A673 (cell line): ENCODE results near the gene POLD4.

ENCODE experiments used
- EZH2 ChIP-seq: fragments of 200-600 bp; sonication (generic); IDR thresholded peaks from 2 replicates; pipeline ENCODE4 v1.6.1; 2017; ENCODE audit warnings: borderline replicate concordance, low read depth, mild to moderate bottlenecking, mixed read lengths, antibody characterized with exemption, low read length; ENCODE audit not compliant: poor library complexity, severe bottlenecking
- TF ChIP-seq, protein P1 (sequence below): fragments of 300-800, 200-600 bp; sonication (generic); conservative IDR thresholded peaks from 2 replicates; pipeline ENCODE4 v1.5.1; 2017; ENCODE audit warnings: low read depth, mild to moderate bottlenecking, antibody characterized with exemption, low read length, moderate library complexity, mixed read lengths

DNA sequence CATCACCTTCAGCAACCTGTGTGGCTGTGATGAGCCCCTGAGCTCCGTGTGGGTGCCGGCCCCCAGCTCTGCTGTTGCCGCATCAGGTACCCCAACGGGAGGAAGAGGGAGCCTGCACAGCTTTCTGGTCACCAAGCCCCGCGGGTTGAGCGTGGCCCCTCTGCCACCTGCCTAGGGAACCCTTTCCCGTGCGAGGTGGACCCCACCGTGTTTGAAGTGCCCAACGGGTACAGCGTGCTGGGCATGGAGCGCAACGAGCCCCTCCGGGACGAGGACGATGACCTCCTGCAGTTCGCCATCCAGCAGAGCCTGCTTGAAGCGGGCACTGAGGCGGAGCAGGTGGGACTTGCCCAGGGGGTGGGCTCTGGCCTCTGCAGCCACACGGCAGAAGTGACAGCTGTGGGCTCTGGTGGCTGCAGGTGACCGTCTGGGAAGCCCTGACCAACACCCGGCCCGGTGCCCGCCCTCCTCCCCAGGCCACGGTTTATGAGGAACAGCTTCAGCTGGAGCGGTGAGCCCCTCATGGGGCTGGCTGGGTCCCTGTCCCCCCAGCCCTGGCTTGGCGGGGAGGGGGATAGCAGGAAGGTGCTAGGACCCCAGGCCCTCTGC is 51.9 kb downstream of the POLD4 start:
- TF ChIP-seq, protein P1, sequence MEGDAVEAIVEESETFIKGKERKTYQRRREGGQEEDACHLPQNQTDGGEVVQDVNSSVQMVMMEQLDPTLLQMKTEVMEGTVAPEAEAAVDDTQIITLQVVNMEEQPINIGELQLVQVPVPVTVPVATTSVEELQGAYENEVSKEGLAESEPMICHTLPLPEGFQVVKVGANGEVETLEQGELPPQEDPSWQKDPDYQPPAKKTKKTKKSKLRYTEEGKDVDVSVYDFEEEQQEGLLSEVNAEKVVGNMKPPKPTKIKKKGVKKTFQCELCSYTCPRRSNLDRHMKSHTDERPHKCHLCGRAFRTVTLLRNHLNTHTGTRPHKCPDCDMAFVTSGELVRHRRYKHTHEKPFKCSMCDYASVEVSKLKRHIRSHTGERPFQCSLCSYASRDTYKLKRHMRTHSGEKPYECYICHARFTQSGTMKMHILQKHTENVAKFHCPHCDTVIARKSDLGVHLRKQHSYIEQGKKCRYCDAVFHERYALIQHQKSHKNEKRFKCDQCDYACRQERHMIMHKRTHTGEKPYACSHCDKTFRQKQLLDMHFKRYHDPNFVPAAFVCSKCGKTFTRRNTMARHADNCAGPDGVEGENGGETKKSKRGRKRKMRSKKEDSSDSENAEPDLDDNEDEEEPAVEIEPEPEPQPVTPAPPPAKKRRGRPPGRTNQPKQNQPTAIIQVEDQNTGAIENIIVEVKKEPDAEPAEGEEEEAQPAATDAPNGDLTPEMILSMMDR: no peak
- no peak for TF ChIP-seq EZH2
